SK-N-SH (cell line): Measurements from ENCODE around the gene STX11. TPM values are rescaled to one million over a fixed set of nuclear protein-coding genes. Genes with fewer than 3 reads are reported as not detected.

Experiments used
- CTCF ChIA-PET: fragments of 300-600, 350-600 bp; formaldehyde crosslinking; extraction: SDS; loops from one replicate; lab custom pipeline; 2021; lab: Yijun Ruan, JAX
- POLR2A ChIA-PET: fragments of 350-600 bp; sonication (Branson Sonifier 250); formaldehyde crosslinking; extraction: SDS; loops from one replicate; lab custom pipeline; 2020; ENCODE audit warnings: antibody characterized with exemption, inconsistent platforms; lab: Yijun Ruan, JAX
- DNase-seq: peaks from one replicate; pipeline ENCODE4 v3.0.0; 2012
- H2AFZ ChIP-seq: fragments of 200-600 bp; sonication (generic); 2 replicates; pipeline ENCODE4 v1.8.1; 2016; ENCODE audit warnings: antibody characterized with exemption, mild to moderate bottlenecking, low read depth
- H3F3A ChIP-seq: fragments of 200-600 bp; sonication (generic); replicated peaks from 2 replicates; pipeline ENCODE3; 2016; ENCODE audit warnings: antibody characterized with exemption, mild to moderate bottlenecking; ENCODE audit not compliant: insufficient read depth
- H3K27ac ChIP-seq, 2 experiments: fragments of 200-500 bp in 1 of 2; fragments of 200-600 bp in 1 of 2; sonication (Bioruptor generic) in 1 of 2; sonication (generic), shearing (Covaris generic) in 1 of 2; 2 replicates each; pipeline versions ENCODE4 v1.5.1 to v1.6.1; 2014 to 2016; ENCODE audit warnings: low read depth in 2 of 2, inconsistent platforms in 1 of 2, low read length in 1 of 2, mild to moderate bottlenecking in 1 of 2, mixed read lengths in 1 of 2
- H3K27me3 ChIP-seq: fragments of 200-600 bp; sonication (generic), shearing (Covaris generic); 2 replicates; pipeline ENCODE4 v1.6.1; 2016; ENCODE audit warnings: mixed run types; ENCODE audit not compliant: insufficient read depth
- H3K36me3 ChIP-seq, 2 experiments: fragments of 200-500 bp in 1 of 2; fragments of 200-600 bp in 1 of 2; sonication (Bioruptor generic) in 1 of 2; sonication (generic) in 1 of 2; replicated peaks in 1 of 2; 2 replicates each; pipeline versions ENCODE3 to v1.5.1; 2014 to 2016; ENCODE audit warnings: low read length in 1 of 2, mild to moderate bottlenecking in 1 of 2; ENCODE audit not compliant: insufficient read depth in 2 of 2, control insufficient read depth in 1 of 2
- H3K4me1 ChIP-seq, 2 experiments: fragments of 200-500 bp in 1 of 2; fragments of 200-600 bp in 1 of 2; sonication (Bioruptor generic) in 1 of 2; sonication (generic), shearing (Covaris generic) in 1 of 2; 2 replicates each; pipeline versions ENCODE4 v1.5.1 to v1.6.1; 2014 to 2016; ENCODE audit warnings: low read depth in 1 of 2, low read length in 1 of 2, mixed run types in 1 of 2; ENCODE audit not compliant: insufficient read depth in 2 of 2, control insufficient read depth in 1 of 2
- H3K4me2 ChIP-seq: fragments of 200-600 bp; sonication (generic), shearing (Covaris generic); 2 replicates; pipeline ENCODE4 v1.6.1; 2017; ENCODE audit warnings: mixed run types
- H3K4me3 ChIP-seq, 2 experiments: fragments of 200-500 bp in 1 of 2; fragments of 200-600 bp in 1 of 2; sonication (Bioruptor generic) in 1 of 2; sonication (generic), shearing (Covaris generic) in 1 of 2; 2 replicates each; pipeline versions ENCODE4 v1.5.1 to v1.8.1; 2014 to 2016; ENCODE audit warnings: low read depth in 2 of 2, inconsistent platforms in 1 of 2, low read length in 1 of 2, mild to moderate bottlenecking in 1 of 2, mixed read lengths in 1 of 2, moderate library complexity in 1 of 2
- H3K79me2 ChIP-seq: fragments of 200-600 bp; sonication (generic); 2 replicates; pipeline ENCODE4 v1.8.1; 2017; ENCODE audit warnings: mild to moderate bottlenecking; ENCODE audit not compliant: insufficient read depth
- H3K9ac ChIP-seq: fragments of 200-600 bp; sonication (generic); 2 replicates; pipeline ENCODE4 v1.6.1; 2017; ENCODE audit warnings: mixed run types
- H3K9me2 ChIP-seq: fragments of 200-600 bp; sonication (generic); 2 replicates; pipeline ENCODE4 v1.6.1; 2017; ENCODE audit warnings: mixed run types
- H3K9me3 ChIP-seq: fragments of 200-600 bp; sonication (generic); 2 replicates; pipeline ENCODE4 v1.6.1; 2017; ENCODE audit warnings: mixed run types, mild to moderate bottlenecking, moderate library complexity
- H4K20me1 ChIP-seq: fragments of 200-600 bp; sonication (generic); 2 replicates; pipeline ENCODE4 v1.6.1; 2017; ENCODE audit warnings: mild to moderate bottlenecking, mixed run types; ENCODE audit not compliant: insufficient read depth
- EP300 ChIP-seq, 2 experiments: IDR thresholded peaks; 2 replicates each; pipeline versions ENCODE4 v1.4.0 to v1.6.1; 2012; ENCODE audit warnings: borderline replicate concordance in 1 of 2, low read depth in 1 of 2, low read length in 1 of 2
- EZH2phosphoT487 ChIP-seq: fragments of 200-600 bp; sonication (generic); IDR thresholded peaks from 2 replicates; pipeline ENCODE4 v1.6.1; 2017; ENCODE audit warnings: low read depth, mixed run types, mild to moderate bottlenecking, antibody characterized with exemption, moderate library complexity, borderline replicate concordance
- FOSL2 ChIP-seq: IDR thresholded peaks from 2 replicates; pipeline ENCODE4 v1.4.0; 2012; ENCODE audit warnings: low read depth, mild to moderate bottlenecking, moderate library complexity, borderline replicate concordance
- PBX3 ChIP-seq: IDR thresholded peaks from 2 replicates; pipeline ENCODE4; 2012
- POLR2AphosphoS5 ChIP-seq: IDR thresholded peaks from 2 replicates; pipeline ENCODE4 v1.6.1; 2012; ENCODE audit warnings: low read depth, low read length
- RCOR1 ChIP-seq: fragments of 150-350 bp; IDR thresholded peaks from 2 replicates; pipeline ENCODE4 v1.6.1; 2017; ENCODE audit warnings: antibody characterized with exemption, low read length
- REST ChIP-seq: IDR thresholded peaks from 2 replicates; pipeline ENCODE4 v1.6.1; 2012; ENCODE audit warnings: mild to moderate bottlenecking, low read depth, low read length, moderate library complexity
- TAF1 ChIP-seq: IDR thresholded peaks from 2 replicates; pipeline ENCODE4 v1.6.1; 2012; ENCODE audit warnings: low read depth, mild to moderate bottlenecking, low read length, moderate library complexity, borderline replicate concordance
- TCF12 ChIP-seq: IDR thresholded peaks from 2 replicates; pipeline ENCODE4 v1.4.0; 2012
- TEAD4 ChIP-seq: IDR thresholded peaks from 2 replicates; pipeline ENCODE4 v1.4.0; 2012; ENCODE audit warnings: mild to moderate bottlenecking, borderline replicate concordance; ENCODE audit not compliant: insufficient read depth
- YY1 ChIP-seq: IDR thresholded peaks from 2 replicates; pipeline ENCODE4 v1.4.0; 2012; ENCODE audit warnings: low read depth, mild to moderate bottlenecking
- WGBS: methylation state at CpG from one replicate; pipeline ENCODE4 v1.1.6; 2017; ENCODE audit warnings: low lambda C conversion rate; 5-methylcytosine and 5-hydroxymethylcytosine counted together
- polyA plus RNA-seq, 3 experiments: library from polyadenylated mRNA; depleted of rRNA; stranded (reverse); fragments of >200 nt; gene quantifications; 2 replicates each; pipeline ENCODE4 v1.2.3, GENCODE V29; 2012
- TF ChIP-seq, protein P1 (sequence below): IDR thresholded peaks from 2 replicates; pipeline ENCODE4 v1.4.0; 2012; ENCODE audit warnings: low read depth
- TF ChIP-seq, protein P2 (sequence below): IDR thresholded peaks from 2 replicates; pipeline ENCODE4 v1.4.0; 2012; ENCODE audit warnings: low read depth, borderline replicate concordance
- TF ChIP-seq, protein P3 (sequence below): IDR thresholded peaks from 2 replicates; pipeline ENCODE4 v1.4.0; 2012; ENCODE audit warnings: low read depth, borderline replicate concordance

Gene STX11
- polyA plus RNA-seq, 1 of the 3 experiments (the other 2 are of a cell fraction), result 0.15 TPM

DNA sequence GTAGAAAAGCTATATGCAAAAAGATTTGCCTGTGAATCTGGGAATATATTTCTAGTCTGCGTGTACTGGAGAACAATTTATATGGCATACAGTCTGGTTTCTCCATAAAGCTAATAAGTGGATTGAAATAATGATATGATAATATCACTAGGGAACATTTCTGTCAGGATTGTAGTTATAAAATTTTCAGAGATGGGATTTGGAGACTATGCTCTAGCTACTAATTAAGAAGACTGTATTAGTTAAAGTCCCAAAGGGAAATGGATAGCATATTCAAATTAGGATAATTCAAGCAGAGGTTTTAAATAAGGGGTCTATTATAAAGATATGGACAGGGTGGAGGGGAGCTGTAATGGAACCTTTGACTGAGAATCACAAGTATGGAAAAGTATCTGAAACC is 7.2 kb upstream of the STX11 start:
- ChIA-PET CTCF (interaction anchor here (1.1 to 1.5 kb wide), 2 partner anchors 14 to 80 kb away, joined by 3 read pairs; no protein-coding TSS in a partner anchor), POLR2A (no interaction called here)
- no peaks in the 10 kb centered on the region for H3K36me3 ChIP-seq
- no peak for TF ChIP-seq REST
- no peak for TF ChIP-seq PBX3
- TF ChIP-seq RCOR1, result no peak
- TF ChIP-seq, protein P1, sequence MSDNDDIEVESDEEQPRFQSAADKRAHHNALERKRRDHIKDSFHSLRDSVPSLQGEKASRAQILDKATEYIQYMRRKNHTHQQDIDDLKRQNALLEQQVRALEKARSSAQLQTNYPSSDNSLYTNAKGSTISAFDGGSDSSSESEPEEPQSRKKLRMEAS, result no peak
- H3F3A ChIP-seq, result no peaks in the 10 kb centered on the region
- H3K9me3 ChIP-seq, result peaks cover 8% of the 10 kb centered on the region; the same call in 1 of the 2 replicates
- H3K4me1 ChIP-seq, result no peaks in the 10 kb centered on the region
- no peak overlapping the region for H3K4me3 ChIP-seq
- peaks cover 6% of the 10 kb centered on the region; the same call in 1 of the 2 replicates for H3K27me3 ChIP-seq
- no peak for DNase-seq
- H3K9ac ChIP-seq, result no peak overlapping the region
- no peaks in the 10 kb centered on the region for H3K79me2 ChIP-seq
- no peaks in the 10 kb centered on the region for H3K9me2 ChIP-seq
- no peak overlapping the region for H3K27ac ChIP-seq
- no peak overlapping the region for H3K4me2 ChIP-seq
- 25% methylated on average over 1 of the region's 1 CpG for WGBS
- no peaks in the 10 kb centered on the region for H4K20me1 ChIP-seq
- no peak overlapping the region for H2AFZ ChIP-seq

DNA sequence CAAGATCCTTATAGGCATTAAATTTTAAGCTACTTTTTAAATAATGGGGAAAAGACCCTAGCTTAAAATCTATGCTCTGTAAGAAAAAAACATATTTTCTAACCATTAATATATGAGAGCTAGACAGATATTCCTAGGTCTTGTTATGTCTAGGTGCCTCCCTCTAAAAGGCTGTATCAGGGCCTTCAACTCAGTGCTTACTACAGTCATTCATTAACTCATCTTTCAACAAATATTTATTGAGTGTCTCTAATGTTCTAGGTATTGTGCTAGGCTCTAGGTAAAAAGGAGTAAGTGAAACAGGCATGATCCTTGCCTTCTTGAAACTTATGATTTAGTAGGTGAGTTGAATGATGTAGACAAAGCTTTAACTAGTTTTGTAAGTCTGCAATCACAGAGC is 6.4 kb upstream of the STX11 start:
- Histone ChIP-seq H3K36me3 (no peaks in the 10 kb centered on the region), H3K4me3 (no peak overlapping the region), H3K79me2 (no peaks in the 10 kb centered on the region), H3K4me2 (no peak overlapping the region), H3K9me2 (no peaks in the 10 kb centered on the region), H3K4me1 (no peaks in the 10 kb centered on the region), H3K9me3 (peaks cover 8% of the 10 kb centered on the region; the same call in 1 of the 2 replicates), H3K27me3 (peaks cover 14% of the 10 kb centered on the region; the same call in 1 of the 2 replicates), H3F3A (no peaks in the 10 kb centered on the region), H2AFZ (no peak overlapping the region), H3K9ac (no peak overlapping the region), H4K20me1 (no peaks in the 10 kb centered on the region), H3K27ac (no peak overlapping the region)
- ChIA-PET POLR2A (no interaction called here), CTCF (interaction anchor here (1.5 kb wide), 1 partner anchor 81 kb away, joined by 3 read pairs; no protein-coding TSS in a partner anchor)
- DNase-seq, result no peak
- TF ChIP-seq EZH2phosphoT487 (no peak), FOSL2 (no peak), TCF12 (no peak), EP300 (IDR thresholded peaks at IDR 0.05; ENCODE audit: borderline replicate concordance in 1 of 2, low read depth in 1 of 2, low read length in 1 of 2) (no peak), POLR2AphosphoS5 (no peak), YY1 (no peak), TEAD4 (no peak), TAF1 (no peak), PBX3 (no peak)
- TF ChIP-seq, protein P2, sequence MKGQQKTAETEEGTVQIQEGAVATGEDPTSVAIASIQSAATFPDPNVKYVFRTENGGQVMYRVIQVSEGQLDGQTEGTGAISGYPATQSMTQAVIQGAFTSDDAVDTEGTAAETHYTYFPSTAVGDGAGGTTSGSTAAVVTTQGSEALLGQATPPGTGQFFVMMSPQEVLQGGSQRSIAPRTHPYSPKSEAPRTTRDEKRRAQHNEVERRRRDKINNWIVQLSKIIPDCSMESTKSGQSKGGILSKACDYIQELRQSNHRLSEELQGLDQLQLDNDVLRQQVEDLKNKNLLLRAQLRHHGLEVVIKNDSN, result no peak
- TF ChIP-seq, protein P3, sequence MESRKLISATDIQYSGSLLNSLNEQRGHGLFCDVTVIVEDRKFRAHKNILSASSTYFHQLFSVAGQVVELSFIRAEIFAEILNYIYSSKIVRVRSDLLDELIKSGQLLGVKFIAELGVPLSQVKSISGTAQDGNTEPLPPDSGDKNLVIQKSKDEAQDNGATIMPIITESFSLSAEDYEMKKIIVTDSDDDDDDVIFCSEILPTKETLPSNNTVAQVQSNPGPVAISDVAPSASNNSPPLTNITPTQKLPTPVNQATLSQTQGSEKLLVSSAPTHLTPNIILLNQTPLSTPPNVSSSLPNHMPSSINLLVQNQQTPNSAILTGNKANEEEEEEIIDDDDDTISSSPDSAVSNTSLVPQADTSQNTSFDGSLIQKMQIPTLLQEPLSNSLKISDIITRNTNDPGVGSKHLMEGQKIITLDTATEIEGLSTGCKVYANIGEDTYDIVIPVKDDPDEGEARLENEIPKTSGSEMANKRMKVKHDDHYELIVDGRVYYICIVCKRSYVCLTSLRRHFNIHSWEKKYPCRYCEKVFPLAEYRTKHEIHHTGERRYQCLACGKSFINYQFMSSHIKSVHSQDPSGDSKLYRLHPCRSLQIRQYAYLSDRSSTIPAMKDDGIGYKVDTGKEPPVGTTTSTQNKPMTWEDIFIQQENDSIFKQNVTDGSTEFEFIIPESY, result no peak
